ENCODE results near the gene TCEANC2. TPM values are rescaled to one million over a fixed set of nuclear protein-coding genes. Genes with fewer than 3 reads are reported as not detected.

TCEANC2 gene
- total RNA-seq, 1 donor from 2014 or later, result 4.7 TPM

GRCh38 chr1:54095546-54096226 is 42.3 kb downstream of the TCEANC2 start:
- intact Hi-C loops (cut with DNase I), result no loop called here
- H3K4me1 ChIP-seq, result peaks cover 9% of the 10 kb centered on the region
- TF ChIP-seq CTCF (IDR thresholded peaks at IDR 0.05), result no peak
- no peak overlapping the region for H3K27ac ChIP-seq
- no peak for DNase-seq
- peak; percentile 90 for ATAC-seq
- no peak overlapping the region for H3K4me3 ChIP-seq
- H3K9me3 ChIP-seq, result no peaks in the 10 kb centered on the region
- H3K36me3 ChIP-seq, result peaks cover 7% of the 10 kb centered on the region
- no peaks in the 10 kb centered on the region for H3K27me3 ChIP-seq

GRCh38 chr1:54096227-54096876 is 42.9 kb downstream of the TCEANC2 start:
- intact Hi-C loops (cut with DNase I), result no loop called here
- no peak overlapping the region for H3K27ac ChIP-seq

GRCh38 chr1:54096877-54097240 is 43.5 kb downstream of the TCEANC2 start:
- H3K4me1 ChIP-seq, result peaks cover 9% of the 10 kb centered on the region
- TF ChIP-seq CTCF (IDR thresholded peaks at IDR 0.05), result no peak
- H3K9me3 ChIP-seq, result no peaks in the 10 kb centered on the region
- no peak overlapping the region for H3K4me3 ChIP-seq
- DNase-seq (no peak), ATAC-seq (no peak)
- H3K36me3 ChIP-seq, result peaks cover 7% of the 10 kb centered on the region
- no peak overlapping the region for H3K27ac ChIP-seq
- H3K27me3 ChIP-seq, result no peaks in the 10 kb centered on the region
- intact Hi-C loops (cut with DNase I), result no loop called here

More at GRCh38 chr1:54096227-54096876, 42.9 kb downstream of the TCEANC2 start:
- Histone ChIP-seq H3K9me3 (no peaks in the 10 kb centered on the region), H3K4me1 (peaks cover 9% of the 10 kb centered on the region), H3K27me3 (no peaks in the 10 kb centered on the region), H3K36me3 (peaks cover 7% of the 10 kb centered on the region), H3K4me3 (no peak overlapping the region)
- DNase-seq (no peak), ATAC-seq (no peak)
- no peak for TF ChIP-seq CTCF (IDR thresholded peaks at IDR 0.05)

- Histone ChIP-seq H3K27me3 (no peaks in the 10 kb centered on the region), H3K36me3 (peaks cover 7% of the 10 kb centered on the region), H3K4me1 (peaks cover 9% of the 10 kb centered on the region), H3K9me3 (no peaks in the 10 kb centered on the region), H3K27ac (no peak overlapping the region), H3K4me3 (no peak overlapping the region)
- no peak for ATAC-seq
- no peak for DNase-seq
- TF ChIP-seq CTCF (IDR thresholded peaks at IDR 0.05), result no peak
- intact Hi-C loops (cut with DNase I), result no loop called here
Observed at GRCh38 chr1:54099061-54099610, 45.7 kb downstream of the TCEANC2 start.

GRCh38 chr1:54100500-54100899 is 47.1 kb downstream of the TCEANC2 start:
- Histone ChIP-seq H3K36me3 (peaks cover 7% of the 10 kb centered on the region), H3K27me3 (no peaks in the 10 kb centered on the region), H3K9me3 (no peaks in the 10 kb centered on the region), H3K4me3 (no peak overlapping the region), H3K27ac (no peak overlapping the region), H3K4me1 (peaks cover 5% of the 10 kb centered on the region)
- ATAC-seq (no peak), DNase-seq (no peak)
- intact Hi-C loops (cut with DNase I), result no loop called here
- TF ChIP-seq CTCF (IDR thresholded peaks at IDR 0.05), result no peak
